Measurements from ENCODE around the gene CDNF. TPM values are rescaled to one million over a fixed set of nuclear protein-coding genes. Genes with fewer than 3 reads are reported as not detected.

CDNF gene
- total and polyA plus RNA-seq, 10 of the 15 experiments (the other 5 are each of a cell fraction or from before 2014, with no cell fraction given), result 0.08 to 1.9 (median 0.77) TPM

DNA sequence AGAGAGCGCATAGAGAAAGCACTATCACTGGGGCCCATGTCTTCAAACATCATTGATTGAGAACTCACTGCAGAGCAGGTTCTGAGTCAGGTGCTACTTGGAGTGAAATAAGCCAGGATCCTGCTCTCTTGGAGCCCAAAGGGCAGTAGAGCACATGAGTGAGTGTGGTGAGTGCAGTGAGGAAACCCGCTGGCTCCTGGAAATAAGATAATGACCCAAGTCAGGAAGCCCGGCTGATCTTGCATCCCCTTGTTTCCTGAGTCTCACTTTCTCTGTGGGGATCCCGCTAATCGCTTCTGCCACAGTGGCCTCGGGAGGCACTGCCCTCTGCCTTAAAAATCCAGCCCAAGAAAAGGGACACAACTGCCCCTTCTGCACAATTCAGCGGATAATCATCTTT, 56.1 kb downstream of the CDNF start:
- no peaks in the 10 kb centered on the region for H3K79me2 ChIP-seq (ENCODE audit: control insufficient read depth, insufficient read depth, low read length)
- ChIA-PET POLR2A (no interaction called here), CTCF (no interaction called here), SMC1A (ENCODE audit: uncharacterized antibody, unreplicated experiment) (no interaction called here), RAD21 (ENCODE audit: unreplicated experiment) (no interaction called here)
- intact Hi-C loops (cut with micrococcal nuclease; ENCODE audit: unreplicated experiment) (no loop called here), in situ Hi-C loops (cut with MboI) (no loop called here)
- no peaks in the 10 kb centered on the region for H3K36me3 ChIP-seq (ENCODE audit: control insufficient read depth in 2 of 2, insufficient read depth in 2 of 2, low read length in 1 of 2)
- no peaks in the 10 kb centered on the region; a peak in 2 of 4 replicates for H3K27me3 ChIP-seq (replicated peaks in 1 of 2; ENCODE audit: control insufficient read depth in 2 of 2, insufficient read depth in 2 of 2, low read length in 1 of 2)
- no peaks in the 10 kb centered on the region for H4K20me1 ChIP-seq (ENCODE audit: control insufficient read depth, insufficient read depth)
- TF ChIP-seq, protein P1, sequence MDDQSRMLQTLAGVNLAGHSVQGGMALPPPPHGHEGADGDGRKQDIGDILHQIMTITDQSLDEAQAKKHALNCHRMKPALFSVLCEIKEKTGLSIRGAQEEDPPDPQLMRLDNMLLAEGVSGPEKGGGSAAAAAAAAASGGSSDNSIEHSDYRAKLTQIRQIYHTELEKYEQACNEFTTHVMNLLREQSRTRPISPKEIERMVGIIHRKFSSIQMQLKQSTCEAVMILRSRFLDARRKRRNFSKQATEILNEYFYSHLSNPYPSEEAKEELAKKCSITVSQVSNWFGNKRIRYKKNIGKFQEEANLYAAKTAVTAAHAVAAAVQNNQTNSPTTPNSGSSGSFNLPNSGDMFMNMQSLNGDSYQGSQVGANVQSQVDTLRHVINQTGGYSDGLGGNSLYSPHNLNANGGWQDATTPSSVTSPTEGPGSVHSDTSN (IDR thresholded peaks at IDR 0.05; ENCODE audit: insufficient replicate concordance, low read depth, low read length), result no peak
- TF ChIP-seq WRNIP1 (IDR thresholded peaks at IDR 0.05; ENCODE audit: borderline replicate concordance, low read depth, low read length) (no peak), ZNF207 (IDR thresholded peaks at IDR 0.05; ENCODE audit: borderline replicate concordance) (no peak), NR2F1 (conservative IDR thresholded peaks at IDR 0.05) (no peak), PML (IDR thresholded peaks at IDR 0.05; ENCODE audit: low read length) (no peak), RAD21 (IDR thresholded peaks at IDR 0.05; ENCODE audit: insufficient read depth, low read depth, low read length) (no peak), BHLHE40 (IDR thresholded peaks at IDR 0.05; ENCODE audit: borderline replicate concordance in 1 of 2, low read depth in 2 of 2, low read length in 1 of 2) (no peak), RELA (IDR thresholded peaks at IDR 0.05; ENCODE audit: borderline replicate concordance, partially characterized antibody) (no peak), JUNB (IDR thresholded peaks at IDR 0.05) (no peak), SMC3 (IDR thresholded peaks at IDR 0.05; ENCODE audit: borderline replicate concordance, low read length) (no peak)
- TF ChIP-seq, protein P2, sequence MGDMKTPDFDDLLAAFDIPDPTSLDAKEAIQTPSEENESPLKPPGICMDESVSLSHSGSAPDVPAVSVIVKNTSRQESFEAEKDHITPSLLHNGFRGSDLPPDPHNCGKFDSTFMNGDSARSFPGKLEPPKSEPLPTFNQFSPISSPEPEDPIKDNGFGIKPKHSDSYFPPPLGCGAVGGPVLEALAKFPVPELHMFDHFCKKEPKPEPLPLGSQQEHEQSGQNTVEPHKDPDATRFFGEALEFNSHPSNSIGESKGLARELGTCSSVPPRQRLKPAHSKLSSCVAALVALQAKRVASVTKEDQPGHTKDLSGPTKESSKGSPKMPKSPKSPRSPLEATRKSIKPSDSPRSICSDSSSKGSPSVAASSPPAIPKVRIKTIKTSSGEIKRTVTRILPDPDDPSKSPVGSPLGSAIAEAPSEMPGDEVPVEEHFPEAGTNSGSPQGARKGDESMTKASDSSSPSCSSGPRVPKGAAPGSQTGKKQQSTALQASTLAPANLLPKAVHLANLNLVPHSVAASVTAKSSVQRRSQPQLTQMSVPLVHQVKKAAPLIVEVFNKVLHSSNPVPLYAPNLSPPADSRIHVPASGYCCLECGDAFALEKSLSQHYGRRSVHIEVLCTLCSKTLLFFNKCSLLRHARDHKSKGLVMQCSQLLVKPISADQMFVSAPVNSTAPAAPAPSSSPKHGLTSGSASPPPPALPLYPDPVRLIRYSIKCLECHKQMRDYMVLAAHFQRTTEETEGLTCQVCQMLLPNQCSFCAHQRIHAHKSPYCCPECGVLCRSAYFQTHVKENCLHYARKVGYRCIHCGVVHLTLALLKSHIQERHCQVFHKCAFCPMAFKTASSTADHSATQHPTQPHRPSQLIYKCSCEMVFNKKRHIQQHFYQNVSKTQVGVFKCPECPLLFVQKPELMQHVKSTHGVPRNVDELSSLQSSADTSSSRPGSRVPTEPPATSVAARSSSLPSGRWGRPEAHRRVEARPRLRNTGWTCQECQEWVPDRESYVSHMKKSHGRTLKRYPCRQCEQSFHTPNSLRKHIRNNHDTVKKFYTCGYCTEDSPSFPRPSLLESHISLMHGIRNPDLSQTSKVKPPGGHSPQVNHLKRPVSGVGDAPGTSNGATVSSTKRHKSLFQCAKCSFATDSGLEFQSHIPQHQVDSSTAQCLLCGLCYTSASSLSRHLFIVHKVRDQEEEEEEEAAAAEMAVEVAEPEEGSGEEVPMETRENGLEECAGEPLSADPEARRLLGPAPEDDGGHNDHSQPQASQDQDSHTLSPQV (IDR thresholded peaks at IDR 0.05), result no peak
- TF ChIP-seq, protein P3, sequence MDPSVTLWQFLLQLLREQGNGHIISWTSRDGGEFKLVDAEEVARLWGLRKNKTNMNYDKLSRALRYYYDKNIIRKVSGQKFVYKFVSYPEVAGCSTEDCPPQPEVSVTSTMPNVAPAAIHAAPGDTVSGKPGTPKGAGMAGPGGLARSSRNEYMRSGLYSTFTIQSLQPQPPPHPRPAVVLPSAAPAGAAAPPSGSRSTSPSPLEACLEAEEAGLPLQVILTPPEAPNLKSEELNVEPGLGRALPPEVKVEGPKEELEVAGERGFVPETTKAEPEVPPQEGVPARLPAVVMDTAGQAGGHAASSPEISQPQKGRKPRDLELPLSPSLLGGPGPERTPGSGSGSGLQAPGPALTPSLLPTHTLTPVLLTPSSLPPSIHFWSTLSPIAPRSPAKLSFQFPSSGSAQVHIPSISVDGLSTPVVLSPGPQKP (IDR thresholded peaks at IDR 0.05; ENCODE audit: low read depth, low read length), result no peak
- no peak overlapping the region for H3K27ac ChIP-seq (ENCODE audit: control insufficient read depth, insufficient read depth)
- H3K4me2 ChIP-seq (ENCODE audit: control insufficient read depth, insufficient read depth), result no peak overlapping the region
- no peaks in the 10 kb centered on the region for H3K4me1 ChIP-seq (ENCODE audit: control insufficient read depth, insufficient read depth, low read length)
- WGBS (ENCODE audit: insufficient coverage, insufficient replicate concordance, low lambda C conversion rate, missing lambda C conversion rate), result 60% methylated on average over 7 of the region's 7 CpGs
- ATAC-seq (no peak), DNase-seq (ENCODE audit: low read depth, low spot score) (no peak), FAIRE-seq (no peak)
- H3K9me3 ChIP-seq (replicated peaks; ENCODE audit: control insufficient read depth, insufficient read depth, low read length), result no peaks in the 10 kb centered on the region; the same call in 2 of the 3 replicates
- H2AFZ ChIP-seq (ENCODE audit: control insufficient read depth, low read depth, low read length), result no peak overlapping the region
- BruUV-seq (replicated peaks), result no TSS peak
- no peak overlapping the region for H3K9ac ChIP-seq (ENCODE audit: control insufficient read depth, insufficient read depth, low read length)
- no peak overlapping the region for H3K4me3 ChIP-seq
